GM12878 (cell line): ENCODE data around the gene CRTC1.

ENCODE experiments used
- CHD4 ChIP-seq: fragments of 200-600 bp; sonication (generic); IDR thresholded peaks from 2 replicates; pipeline ENCODE4 v1.6.1; 2016; ENCODE audit warnings: mild to moderate bottlenecking
- NKRF ChIP-seq: fragments of 450-650 bp; conservative IDR thresholded peaks from 2 replicates; pipeline ENCODE4 v1.6.1; 2017; ENCODE audit warnings: mild to moderate bottlenecking, moderate library complexity
- POLR2AphosphoS5 ChIP-seq: IDR thresholded peaks from 2 replicates; pipeline ENCODE4 v1.6.1; 2011; ENCODE audit warnings: mild to moderate bottlenecking, low read length, inconsistent platforms
- RFX5 ChIP-seq: IDR thresholded peaks from 2 replicates; pipeline ENCODE4 v1.6.1; 2011; ENCODE audit warnings: low read depth, low read length, improper control_type of control experiment
- TAF1 ChIP-seq: IDR thresholded peaks from 2 replicates; pipeline ENCODE4 v1.6.1; 2011; ENCODE audit warnings: mild to moderate bottlenecking, low read depth, low read length, borderline replicate concordance
- USF1 ChIP-seq: IDR thresholded peaks from 2 replicates; pipeline ENCODE4 v1.6.1; 2011; ENCODE audit warnings: borderline replicate concordance, low read depth, mild to moderate bottlenecking, moderate library complexity, mixed read lengths, low read length; ENCODE audit not compliant: insufficient read depth; ENCODE audit errors: extremely low read length
- YY1 ChIP-seq: IDR thresholded peaks from 2 replicates; pipeline ENCODE4 v1.6.1; 2011; ENCODE audit warnings: low read depth, mild to moderate bottlenecking, low read length
- TF ChIP-seq, protein P1 (sequence below), 3 experiments: IDR thresholded peaks in 2 of 3; conservative IDR thresholded peaks in 1 of 3; 2 replicates each; pipeline ENCODE4 v1.5.1; 2011; ENCODE audit warnings: low read depth in 3 of 3, low read length in 3 of 3, mild to moderate bottlenecking in 3 of 3, control low read depth in 2 of 3, moderate library complexity in 2 of 3, inconsistent platforms in 1 of 3, mixed read lengths in 1 of 3; ENCODE audit not compliant: control insufficient read depth in 2 of 3, insufficient read depth in 1 of 3; ENCODE audit errors: extremely low read depth in 1 of 3

GRCh38 chr19:18799389-18799970, 116.0 kb downstream of the CRTC1 start:
- TF ChIP-seq, protein P1, sequence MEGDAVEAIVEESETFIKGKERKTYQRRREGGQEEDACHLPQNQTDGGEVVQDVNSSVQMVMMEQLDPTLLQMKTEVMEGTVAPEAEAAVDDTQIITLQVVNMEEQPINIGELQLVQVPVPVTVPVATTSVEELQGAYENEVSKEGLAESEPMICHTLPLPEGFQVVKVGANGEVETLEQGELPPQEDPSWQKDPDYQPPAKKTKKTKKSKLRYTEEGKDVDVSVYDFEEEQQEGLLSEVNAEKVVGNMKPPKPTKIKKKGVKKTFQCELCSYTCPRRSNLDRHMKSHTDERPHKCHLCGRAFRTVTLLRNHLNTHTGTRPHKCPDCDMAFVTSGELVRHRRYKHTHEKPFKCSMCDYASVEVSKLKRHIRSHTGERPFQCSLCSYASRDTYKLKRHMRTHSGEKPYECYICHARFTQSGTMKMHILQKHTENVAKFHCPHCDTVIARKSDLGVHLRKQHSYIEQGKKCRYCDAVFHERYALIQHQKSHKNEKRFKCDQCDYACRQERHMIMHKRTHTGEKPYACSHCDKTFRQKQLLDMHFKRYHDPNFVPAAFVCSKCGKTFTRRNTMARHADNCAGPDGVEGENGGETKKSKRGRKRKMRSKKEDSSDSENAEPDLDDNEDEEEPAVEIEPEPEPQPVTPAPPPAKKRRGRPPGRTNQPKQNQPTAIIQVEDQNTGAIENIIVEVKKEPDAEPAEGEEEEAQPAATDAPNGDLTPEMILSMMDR (IDR thresholded peaks at IDR 0.05 in 2 of 3, conservative IDR thresholded peaks at IDR 0.05 in 1 of 3; ENCODE audit: control insufficient read depth in 2 of 3, extremely low read depth in 1 of 3, insufficient read depth in 1 of 3, low read depth in 3 of 3, low read length in 3 of 3) = no peak
- no peak for TF ChIP-seq NKRF
- TF ChIP-seq YY1 = no peak
- TF ChIP-seq USF1 = no peak
- TF ChIP-seq POLR2AphosphoS5 = no peak
- TF ChIP-seq TAF1 = no peak
- TF ChIP-seq CHD4 = no peak
- no peak for TF ChIP-seq RFX5
